Suprapubic skin (tissue), 4 donors: Measurements from ENCODE around the gene IGFLR1.

Source experiments
- EP300 ChIP-seq: sonication (generic); formaldehyde crosslinking; IDR thresholded peaks from one replicate; pipeline ENCODE4 v1.6.1; 2017; ENCODE audit warnings: antibody characterized with exemption
- POLR2A ChIP-seq, 2 donors: fragments of 450-650 bp; IDR thresholded peaks; one replicate each; pipeline ENCODE4 v1.6.1; 2017; ENCODE audit warnings: antibody characterized with exemption in 2 of 2, mild to moderate bottlenecking in 2 of 2, moderate library complexity in 2 of 2
- POLR2AphosphoS5 ChIP-seq, 3 donors: sonication (generic); formaldehyde crosslinking; IDR thresholded peaks; one replicate each; pipeline ENCODE4 v1.6.1; 2017; ENCODE audit warnings: antibody characterized with exemption in 3 of 3
- TF ChIP-seq, protein P1 (sequence below), 2 donors: fragments of 200-600 bp in 1 of 2; fragments of 450-650 bp in 1 of 2; sonication (generic) in 1 of 2; IDR thresholded peaks; one replicate each; pipeline ENCODE4 v1.5.1; 2016 to 2019; ENCODE audit warnings: antibody characterized with exemption in 2 of 2, mild to moderate bottlenecking in 1 of 2, moderate library complexity in 1 of 2

DNA sequence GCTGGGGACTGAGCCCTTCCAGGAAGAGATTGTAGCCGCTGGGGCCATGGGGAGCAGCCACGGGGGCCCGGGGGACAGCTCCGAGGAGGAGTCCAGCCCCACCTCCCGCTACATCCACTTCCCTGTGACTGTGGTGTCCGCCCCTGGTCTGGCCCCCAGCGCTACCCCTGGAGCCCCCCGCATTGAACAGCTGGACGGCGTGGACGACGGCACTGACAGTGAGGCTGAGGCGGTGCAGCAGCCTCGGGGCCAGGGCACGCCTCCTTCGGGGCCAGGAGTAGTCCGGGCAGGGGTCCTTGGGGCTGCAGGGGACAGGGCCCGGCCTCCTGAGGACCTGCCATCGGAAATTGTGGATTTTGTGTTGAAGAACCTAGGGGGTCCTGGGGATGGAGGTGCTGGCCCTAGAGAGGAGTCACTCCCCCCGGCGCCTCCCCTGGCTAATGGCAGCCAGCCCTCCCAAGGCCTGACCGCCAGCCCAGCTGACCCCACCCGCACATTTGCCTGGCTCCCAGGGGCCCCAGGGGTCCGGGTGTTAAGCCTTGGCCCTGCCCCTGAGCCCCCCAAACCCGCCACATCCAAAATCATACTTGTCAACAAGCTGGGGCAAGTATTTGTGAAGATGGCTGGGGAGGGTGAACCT lies 9.6 kb downstream of the IGFLR1 start:
- no peak for TF ChIP-seq POLR2AphosphoS5 (IDR thresholded peaks at IDR 0.05)
- TF ChIP-seq, protein P1, sequence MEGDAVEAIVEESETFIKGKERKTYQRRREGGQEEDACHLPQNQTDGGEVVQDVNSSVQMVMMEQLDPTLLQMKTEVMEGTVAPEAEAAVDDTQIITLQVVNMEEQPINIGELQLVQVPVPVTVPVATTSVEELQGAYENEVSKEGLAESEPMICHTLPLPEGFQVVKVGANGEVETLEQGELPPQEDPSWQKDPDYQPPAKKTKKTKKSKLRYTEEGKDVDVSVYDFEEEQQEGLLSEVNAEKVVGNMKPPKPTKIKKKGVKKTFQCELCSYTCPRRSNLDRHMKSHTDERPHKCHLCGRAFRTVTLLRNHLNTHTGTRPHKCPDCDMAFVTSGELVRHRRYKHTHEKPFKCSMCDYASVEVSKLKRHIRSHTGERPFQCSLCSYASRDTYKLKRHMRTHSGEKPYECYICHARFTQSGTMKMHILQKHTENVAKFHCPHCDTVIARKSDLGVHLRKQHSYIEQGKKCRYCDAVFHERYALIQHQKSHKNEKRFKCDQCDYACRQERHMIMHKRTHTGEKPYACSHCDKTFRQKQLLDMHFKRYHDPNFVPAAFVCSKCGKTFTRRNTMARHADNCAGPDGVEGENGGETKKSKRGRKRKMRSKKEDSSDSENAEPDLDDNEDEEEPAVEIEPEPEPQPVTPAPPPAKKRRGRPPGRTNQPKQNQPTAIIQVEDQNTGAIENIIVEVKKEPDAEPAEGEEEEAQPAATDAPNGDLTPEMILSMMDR (IDR thresholded peaks at IDR 0.05): no peak
- no peak for TF ChIP-seq EP300
- no peak for TF ChIP-seq POLR2A (IDR thresholded peaks at IDR 0.05)
